A549 (cell line): ENCODE data around the gene LAMP2.

Experiments
- CTCF ChIP-seq: fragments of >200 bp; sonication (Bioruptor Twin); formaldehyde crosslinking; IDR thresholded peaks from 3 replicates; pipeline ENCODE4 v1.5.1; 2016
- ELK1 ChIP-seq: fragments of 150-350 bp; IDR thresholded peaks from 2 replicates; pipeline ENCODE4 v1.6.1; 2014; ENCODE audit warnings: low read depth, mild to moderate bottlenecking, low read length
- EP300 ChIP-seq, 2 experiments: fragments of >200 bp; sonication (Bioruptor Twin); formaldehyde crosslinking; IDR thresholded peaks; 2 replicates in 1 of 2; 3 replicates in 1 of 2; pipeline ENCODE4 v1.6.1; 2016 to 2017
- GATA3 ChIP-seq: IDR thresholded peaks from 2 replicates; pipeline ENCODE4 v1.6.1; 2012; ENCODE audit warnings: borderline replicate concordance
- HMGXB4 ChIP-seq: fragments of 250-450 bp; sonication (Bioruptor Pico); IDR thresholded peaks from 2 replicates; pipeline ENCODE4 v1.5.0; 2021; ENCODE audit warnings: mild to moderate bottlenecking, moderate library complexity, borderline replicate concordance
- MAX ChIP-seq: IDR thresholded peaks from 2 replicates; pipeline ENCODE4 v1.6.1; 2012
- POLR2A ChIP-seq: IDR thresholded peaks from 2 replicates; pipeline ENCODE4 v1.6.1; 2012; ENCODE audit warnings: mild to moderate bottlenecking, low read length
- RCOR1 ChIP-seq: fragments of 150-350 bp; IDR thresholded peaks from 2 replicates; pipeline ENCODE4 v1.6.1; 2014; ENCODE audit warnings: antibody characterized with exemption, low read length, low read depth
- TF ChIP-seq, protein P1 (sequence below): IDR thresholded peaks from 2 replicates; pipeline ENCODE4 v1.6.1; 2012; ENCODE audit warnings: low read depth, borderline replicate concordance

GRCh38 chrX:120453985-120454384 lies 15.1 kb downstream of the LAMP2 start:
- TF ChIP-seq CTCF: no peak
- TF ChIP-seq, protein P1, sequence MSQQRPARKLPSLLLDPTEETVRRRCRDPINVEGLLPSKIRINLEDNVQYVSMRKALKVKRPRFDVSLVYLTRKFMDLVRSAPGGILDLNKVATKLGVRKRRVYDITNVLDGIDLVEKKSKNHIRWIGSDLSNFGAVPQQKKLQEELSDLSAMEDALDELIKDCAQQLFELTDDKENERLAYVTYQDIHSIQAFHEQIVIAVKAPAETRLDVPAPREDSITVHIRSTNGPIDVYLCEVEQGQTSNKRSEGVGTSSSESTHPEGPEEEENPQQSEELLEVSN: no peak
- TF ChIP-seq RCOR1: no peak
- TF ChIP-seq GATA3: no peak
- no peak for TF ChIP-seq EP300 (IDR thresholded peaks at IDR 0.05)
- TF ChIP-seq HMGXB4 (CRISPR knock-in tag): no peak
- TF ChIP-seq MAX: no peak
- no peak for TF ChIP-seq POLR2A
- no peak for TF ChIP-seq ELK1
